CD8-positive, alpha-beta memory T cell (primary cell): ENCODE measurements around the gene TUT7. TPM values are rescaled to one million over a fixed set of nuclear protein-coding genes. Genes with fewer than 3 reads are reported as not detected.
A peak's percentile ranks its signal among the peaks of the same experiment; 100 is the strongest.

Experiments
- CTCF ChIA-PET: fragments of 350-600 bp; sonication (Branson Sonifier 250); formaldehyde crosslinking; loops from one replicate; lab custom pipeline; 2021; ENCODE audit warnings: antibody characterized with exemption; lab: Charles Lee
- POLR2A ChIA-PET: fragments of 350-600 bp; sonication (Branson Sonifier 250); formaldehyde crosslinking; loops from one replicate; lab custom pipeline; 2021; ENCODE audit warnings: antibody characterized with exemption; lab: Charles Lee
- DNase-seq, 5 donors: peaks; one replicate each; pipeline versions ENCODE4 v3.0.0 to v3.0.0-alpha.2; 2020 to 2022; ENCODE audit warnings: mixed read lengths in 1 of 5
- H3K27ac ChIP-seq: one replicate; pipeline ENCODE4 v1.7.0; 2013; ENCODE audit warnings: low read depth, mild to moderate bottlenecking, low read length, moderate library complexity
- H3K27me3 ChIP-seq: 2 replicates; pipeline ENCODE4 v1.7.0; 2013; ENCODE audit warnings: low read length, mild to moderate bottlenecking; ENCODE audit not compliant: insufficient read depth, poor library complexity, severe bottlenecking
- H3K36me3 ChIP-seq: 2 replicates; pipeline ENCODE4 v1.7.0; 2013; ENCODE audit warnings: mild to moderate bottlenecking, low read length, moderate library complexity; ENCODE audit not compliant: insufficient read depth
- H3K4me1 ChIP-seq: 2 replicates; pipeline ENCODE4 v1.7.0; 2013; ENCODE audit warnings: mild to moderate bottlenecking, low read length, moderate library complexity; ENCODE audit not compliant: insufficient read depth
- H3K4me3 ChIP-seq: 2 replicates; pipeline ENCODE4 v1.7.0; 2013; ENCODE audit warnings: mild to moderate bottlenecking, low read length
- H3K9me3 ChIP-seq: 2 replicates; pipeline ENCODE4 v1.7.0; 2013; ENCODE audit warnings: mild to moderate bottlenecking, low read length
- H3K27ac Mint-ChIP-seq, 8 donors: one replicate each; pipeline ENCODE4 v1.8.0; 2020 to 2021; ENCODE audit warnings: mixed read lengths in 8 of 8, mild to moderate bottlenecking in 6 of 8, inconsistent platforms in 3 of 8, moderate library complexity in 3 of 8
- H3K27me3 Mint-ChIP-seq, 2 donors: one replicate each; pipeline ENCODE4 v1.8.0; 2020 to 2021; ENCODE audit warnings: mixed read lengths in 2 of 2, mild to moderate bottlenecking in 1 of 2, moderate library complexity in 1 of 2
- H3K36me3 Mint-ChIP-seq, 3 donors: one replicate each; pipeline ENCODE4 v1.8.0; 2020 to 2021; ENCODE audit warnings: mixed read lengths in 3 of 3, inconsistent platforms in 1 of 3, mild to moderate bottlenecking in 1 of 3
- H3K4me1 Mint-ChIP-seq, 3 donors: one replicate each; pipeline ENCODE4 v1.8.0; 2020 to 2021; ENCODE audit warnings: mixed read lengths in 3 of 3, inconsistent platforms in 1 of 3, mild to moderate bottlenecking in 1 of 3
- H3K4me3 Mint-ChIP-seq, 7 donors: one replicate each; pipeline ENCODE4 v1.8.0; 2020 to 2021; ENCODE audit warnings: mixed read lengths in 7 of 7, mild to moderate bottlenecking in 6 of 7, moderate library complexity in 4 of 7, inconsistent platforms in 2 of 7
- H3K9me3 Mint-ChIP-seq, 5 donors: one replicate each; pipeline ENCODE4 v1.8.0; 2020 to 2022; ENCODE audit warnings: mixed read lengths in 5 of 5, mild to moderate bottlenecking in 3 of 5, moderate library complexity in 2 of 5, inconsistent platforms in 1 of 5
- polyA plus RNA-seq: library from polyadenylated mRNA; unstranded; fragments of 300-500 nt; fragmentation: Illumina TruSeq; gene quantifications from one replicate; pipeline ENCODE4 v1.2.3, GENCODE V29; 2021
- total RNA-seq, 2 experiments: library from RNA; stranded (reverse); gene quantifications; one replicate each; pipeline ENCODE4 v1.2.3, GENCODE V29; 2021

Gene TUT7
- total and polyA plus RNA-seq, 3 experiments from 2014 or later: 26.1 to 36.0 (median 34.2) TPM

DNA sequence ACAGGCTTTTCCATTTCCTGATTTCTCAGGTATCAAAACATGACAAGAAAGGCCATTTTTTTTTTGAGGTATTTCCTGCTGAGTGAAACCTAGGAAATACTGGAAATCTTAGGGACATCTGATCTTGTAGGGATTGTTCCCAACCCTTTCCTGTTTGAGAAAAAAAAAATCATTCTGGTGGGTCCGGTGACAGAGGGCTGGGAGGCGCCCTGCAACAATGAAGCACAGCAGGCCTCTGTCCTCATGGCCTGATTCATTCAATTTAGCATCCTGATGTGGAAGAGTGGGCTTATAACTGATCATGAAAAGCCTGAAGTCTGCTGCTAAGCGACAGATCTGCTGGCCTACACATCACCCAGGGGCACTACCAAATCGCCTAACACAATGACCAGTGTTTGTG lies 91.7 kb downstream of the TUT7 start:
- no peaks in the 10 kb centered on the region for H3K4me1 ChIP-seq
- POLR2A ChIA-PET: no interaction called here
- no peak for DNase-seq
- Mint-ChIP-seq H3K36me3 (peaks cover 13 to 50% (median 14%) of the 10 kb centered on the region in 3 donors), H3K27ac (peak overlapping the region in 1 of 8 donors; percentile 24), H3K9me3 (no peaks in the 10 kb centered on the region), H3K4me1 (peaks cover 0 to 3% (median 1%) of the 10 kb centered on the region in 3 donors), H3K4me3 (no peak overlapping the region), H3K27me3 (peaks cover 0 to 2% of the 10 kb centered on the region in 2 donors)
- H3K27me3 ChIP-seq: no peaks in the 10 kb centered on the region
- H3K36me3 ChIP-seq: peaks cover 9% of the 10 kb centered on the region
- H3K9me3 ChIP-seq: no peaks in the 10 kb centered on the region
- no peak overlapping the region for H3K27ac ChIP-seq
- no peak overlapping the region for H3K4me3 ChIP-seq
- CTCF ChIA-PET: no interaction called here

GRCh38 chr9:86259557-86259956 lies 94.7 kb downstream of the TUT7 start, which contains the start of gene C9orf153:
TSS of gene C9orf153 (minus strand) at chr9:86259657. CDS start at chr9:86229603, 30,054 bp downstream.
- peak within 1 kb of the TSS in 1 of 8 donors; percentile 51 for H3K27ac Mint-ChIP-seq
- no peak within 1 kb of the TSS for H3K4me3 Mint-ChIP-seq
- peaks cover 14 to 32% (median 15%) of the 10 kb centered on the region in 3 donors for H3K36me3 Mint-ChIP-seq
- H3K27me3 ChIP-seq: no peaks in the 10 kb centered on the region
- H3K4me1 ChIP-seq: no peaks in the 10 kb centered on the region
- H3K4me1 Mint-ChIP-seq: no peaks in the 10 kb centered on the region
- no peak within 1 kb of the TSS for H3K4me3 ChIP-seq
- H3K36me3 ChIP-seq: peaks cover 5% of the 10 kb centered on the region
- H3K9me3 ChIP-seq: no peaks in the 10 kb centered on the region
- ChIA-PET CTCF (no interaction called here), POLR2A (no interaction called here)
- no peaks in the 10 kb centered on the region for H3K9me3 Mint-ChIP-seq
- DNase-seq: no peak
- H3K27me3 Mint-ChIP-seq: peaks cover 0 to 2% of the 10 kb centered on the region in 2 donors
- no peak within 1 kb of the TSS for H3K27ac ChIP-seq

GRCh38 chr9:86257391-86257790 lies 96.8 kb downstream of the TUT7 start:
- H3K9me3 Mint-ChIP-seq: peaks cover 2 to 13% (median 11%) of the 10 kb centered on the region in 5 donors
- no peak for DNase-seq
- ChIA-PET CTCF (interaction anchor here (1.3 kb wide), 1 partner anchor 83 kb away, joined by 4 read pairs; no protein-coding TSS in a partner anchor), POLR2A (no interaction called here)
- H3K27me3 ChIP-seq: no peaks in the 10 kb centered on the region
- no peaks in the 10 kb centered on the region for H3K4me1 Mint-ChIP-seq
- peaks cover 7% of the 10 kb centered on the region for H3K9me3 ChIP-seq
- no peak overlapping the region for H3K27ac ChIP-seq
- no peaks in the 10 kb centered on the region for H3K4me1 ChIP-seq
- H3K36me3 ChIP-seq: no peaks in the 10 kb centered on the region
- H3K4me3 ChIP-seq: no peak overlapping the region
- H3K27ac Mint-ChIP-seq: peak overlapping the region in 1 of 8 donors; percentile 3
- H3K36me3 Mint-ChIP-seq: peaks cover 0 to 11% (median 9%) of the 10 kb centered on the region in 3 donors
- no peak overlapping the region for H3K4me3 Mint-ChIP-seq
- H3K27me3 Mint-ChIP-seq: no peaks in the 10 kb centered on the region

DNA sequence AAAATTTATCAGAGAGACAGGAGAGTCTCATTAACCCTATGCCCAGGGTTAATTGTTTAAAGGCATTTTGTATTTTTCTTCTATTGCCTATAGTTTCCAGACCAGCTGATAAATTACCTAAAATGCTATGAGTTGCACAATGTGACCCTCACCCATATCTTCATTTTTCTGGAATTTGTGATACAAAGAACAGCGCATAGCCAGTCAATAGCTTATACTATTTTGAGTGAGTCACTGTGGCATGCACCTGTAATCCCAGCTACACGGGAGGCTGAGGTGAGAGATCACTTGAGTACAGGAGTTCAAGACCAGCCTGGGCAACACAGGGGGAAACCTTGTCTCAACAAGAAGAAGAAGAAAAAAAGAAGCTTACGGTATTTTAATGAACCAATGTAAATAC lies 97.6 kb downstream of the TUT7 start:
- peaks cover 2 to 16% (median 11%) of the 10 kb centered on the region in 5 donors for H3K9me3 Mint-ChIP-seq
- H3K27ac ChIP-seq: no peak overlapping the region
- H3K36me3 Mint-ChIP-seq: peaks cover 2 to 9% (median 7%) of the 10 kb centered on the region in 3 donors
- H3K4me3 ChIP-seq: no peak overlapping the region
- ChIA-PET POLR2A (no interaction called here), CTCF (no interaction called here)
- no peaks in the 10 kb centered on the region for H3K4me1 ChIP-seq
- H3K27me3 Mint-ChIP-seq: no peaks in the 10 kb centered on the region
- no peak for DNase-seq
- no peaks in the 10 kb centered on the region for H3K4me1 Mint-ChIP-seq
- H3K4me3 Mint-ChIP-seq: no peak overlapping the region
- H3K36me3 ChIP-seq: no peaks in the 10 kb centered on the region
- peaks cover 7% of the 10 kb centered on the region for H3K9me3 ChIP-seq
- no peaks in the 10 kb centered on the region for H3K27me3 ChIP-seq
- H3K27ac Mint-ChIP-seq: no peak overlapping the region

DNA sequence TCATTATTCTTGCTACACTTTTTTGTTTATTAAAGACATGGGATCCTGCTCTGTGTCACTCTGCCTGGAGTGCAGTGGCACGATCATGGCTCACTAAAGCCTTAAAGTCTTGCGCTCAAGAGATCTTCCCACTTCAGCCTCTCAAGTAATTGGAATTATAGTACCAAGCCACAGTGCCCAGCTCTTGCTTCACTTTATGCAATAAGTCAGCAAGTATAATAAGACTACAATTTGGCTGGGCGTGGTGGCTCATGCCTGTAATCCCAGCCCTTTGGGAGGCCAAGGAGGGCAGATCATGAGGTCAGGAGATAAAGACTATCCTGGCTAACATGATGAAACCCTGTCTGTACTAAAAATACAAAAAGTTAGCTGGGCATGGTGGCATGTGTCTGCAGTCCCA lies 100.6 kb downstream of the TUT7 start:
- Mint-ChIP-seq H3K9me3 (peaks cover 2 to 17% (median 11%) of the 10 kb centered on the region in 5 donors), H3K27me3 (peaks cover 4 to 12% of the 10 kb centered on the region in 2 donors), H3K27ac (no peak overlapping the region), H3K36me3 (peaks cover 0 to 5% (median 4%) of the 10 kb centered on the region in 3 donors), H3K4me3 (no peak overlapping the region), H3K4me1 (no peaks in the 10 kb centered on the region)
- H3K4me3 ChIP-seq: no peak overlapping the region
- peaks cover 7% of the 10 kb centered on the region for H3K9me3 ChIP-seq
- ChIA-PET POLR2A (no interaction called here), CTCF (no interaction called here)
- no peaks in the 10 kb centered on the region for H3K27me3 ChIP-seq
- H3K4me1 ChIP-seq: no peaks in the 10 kb centered on the region
- H3K36me3 ChIP-seq: no peaks in the 10 kb centered on the region
- no peak overlapping the region for H3K27ac ChIP-seq
- DNase-seq: no peak

DNA sequence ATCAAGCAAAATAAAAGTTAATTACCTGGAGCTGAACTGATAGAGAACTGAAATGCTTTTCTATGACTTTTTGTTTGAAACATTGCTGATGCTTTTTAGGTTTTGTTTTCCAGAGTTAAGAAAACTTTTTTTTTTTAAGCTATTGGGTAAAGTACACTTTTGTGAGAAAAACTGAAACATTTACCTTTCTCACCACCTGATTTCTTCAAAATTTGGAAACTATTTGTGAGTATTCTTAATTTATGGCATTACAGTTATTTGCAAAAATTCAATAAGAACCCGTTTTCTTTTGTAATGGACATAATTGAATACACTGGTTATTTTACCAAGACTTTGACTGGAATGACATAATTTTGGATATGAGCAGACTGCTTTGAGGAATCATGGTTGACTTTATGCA lies 101.3 kb downstream of the TUT7 start:
- Mint-ChIP-seq H3K36me3 (peaks cover 0 to 5% (median 4%) of the 10 kb centered on the region in 3 donors), H3K9me3 (peaks cover 2 to 17% (median 11%) of the 10 kb centered on the region in 5 donors), H3K4me1 (no peaks in the 10 kb centered on the region), H3K4me3 (no peak overlapping the region), H3K27me3 (peaks cover 6 to 16% of the 10 kb centered on the region in 2 donors), H3K27ac (no peak overlapping the region)
- Histone ChIP-seq H3K27ac (no peak overlapping the region), H3K36me3 (no peaks in the 10 kb centered on the region), H3K4me3 (no peak overlapping the region), H3K4me1 (no peaks in the 10 kb centered on the region), H3K9me3 (peaks cover 7% of the 10 kb centered on the region), H3K27me3 (no peaks in the 10 kb centered on the region)
- no peak for DNase-seq
- CTCF ChIA-PET: no interaction called here
- POLR2A ChIA-PET: no interaction called here

- H3K27ac ChIP-seq: no peak overlapping the region
- H3K4me3 ChIP-seq: no peak overlapping the region
- no peak overlapping the region for H3K4me3 Mint-ChIP-seq
- no peak overlapping the region for H3K27ac Mint-ChIP-seq
- H3K27me3 ChIP-seq: no peaks in the 10 kb centered on the region
- ChIA-PET CTCF (no interaction called here), POLR2A (no interaction called here)
- H3K4me1 ChIP-seq: no peaks in the 10 kb centered on the region
- peaks cover 7 to 24% of the 10 kb centered on the region in 2 donors for H3K27me3 Mint-ChIP-seq
- H3K9me3 Mint-ChIP-seq: peaks cover 2 to 17% (median 11%) of the 10 kb centered on the region in 5 donors
- H3K4me1 Mint-ChIP-seq: no peaks in the 10 kb centered on the region
- peaks cover 7% of the 10 kb centered on the region for H3K9me3 ChIP-seq
- DNase-seq: no peak
- H3K36me3 ChIP-seq: no peaks in the 10 kb centered on the region
- H3K36me3 Mint-ChIP-seq: peaks cover 0 to 4% (median 0%) of the 10 kb centered on the region in 3 donors
Measured at GRCh38 chr9:86250123-86250522, 104.1 kb downstream of the TUT7 start.

DNA sequence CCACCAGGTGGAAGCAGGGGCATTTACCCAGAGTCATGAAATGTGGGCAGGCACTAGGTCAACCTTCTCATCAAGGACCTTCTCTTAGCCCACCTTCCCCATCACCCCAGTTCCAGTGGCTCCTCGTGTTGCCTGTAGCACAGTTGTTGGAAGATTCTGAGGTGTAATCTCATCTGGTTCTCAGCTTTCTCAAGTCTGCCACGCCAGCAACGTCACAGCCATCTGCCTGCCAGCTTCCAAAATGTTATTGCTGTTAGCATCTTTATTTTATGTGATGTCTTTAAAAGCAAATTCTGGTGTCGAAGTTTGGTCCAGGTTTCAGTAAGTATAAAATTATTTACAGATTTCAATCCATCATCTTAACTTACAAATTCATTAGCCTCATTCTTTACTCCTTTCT lies 105.5 kb downstream of the TUT7 start:
- Histone ChIP-seq H3K9me3 (peaks cover 7% of the 10 kb centered on the region), H3K36me3 (no peaks in the 10 kb centered on the region), H3K4me1 (no peaks in the 10 kb centered on the region), H3K27me3 (no peaks in the 10 kb centered on the region), H3K27ac (no peak overlapping the region), H3K4me3 (no peak overlapping the region)
- no peak overlapping the region for H3K4me3 Mint-ChIP-seq
- CTCF ChIA-PET: interaction anchor here (1.0 kb wide), 1 partner anchor 9 kb away, joined by 3 read pairs; no protein-coding TSS in a partner anchor
- no peak for DNase-seq
- H3K27ac Mint-ChIP-seq: no peak overlapping the region
- peaks cover 0 to 4% (median 0%) of the 10 kb centered on the region in 3 donors for H3K36me3 Mint-ChIP-seq
- peaks cover 7 to 24% of the 10 kb centered on the region in 2 donors for H3K27me3 Mint-ChIP-seq
- POLR2A ChIA-PET: no interaction called here
- no peaks in the 10 kb centered on the region for H3K4me1 Mint-ChIP-seq
- H3K9me3 Mint-ChIP-seq: peaks cover 0 to 13% (median 6%) of the 10 kb centered on the region in 5 donors
